Eye (tissue), 1 donor: ENCODE measurements around the gene MGLL.

Experiments used
- DNase-seq: peaks from one replicate; pipeline ENCODE4 v3.0.0-alpha.2; 2015

Gene MGLL

DNA sequence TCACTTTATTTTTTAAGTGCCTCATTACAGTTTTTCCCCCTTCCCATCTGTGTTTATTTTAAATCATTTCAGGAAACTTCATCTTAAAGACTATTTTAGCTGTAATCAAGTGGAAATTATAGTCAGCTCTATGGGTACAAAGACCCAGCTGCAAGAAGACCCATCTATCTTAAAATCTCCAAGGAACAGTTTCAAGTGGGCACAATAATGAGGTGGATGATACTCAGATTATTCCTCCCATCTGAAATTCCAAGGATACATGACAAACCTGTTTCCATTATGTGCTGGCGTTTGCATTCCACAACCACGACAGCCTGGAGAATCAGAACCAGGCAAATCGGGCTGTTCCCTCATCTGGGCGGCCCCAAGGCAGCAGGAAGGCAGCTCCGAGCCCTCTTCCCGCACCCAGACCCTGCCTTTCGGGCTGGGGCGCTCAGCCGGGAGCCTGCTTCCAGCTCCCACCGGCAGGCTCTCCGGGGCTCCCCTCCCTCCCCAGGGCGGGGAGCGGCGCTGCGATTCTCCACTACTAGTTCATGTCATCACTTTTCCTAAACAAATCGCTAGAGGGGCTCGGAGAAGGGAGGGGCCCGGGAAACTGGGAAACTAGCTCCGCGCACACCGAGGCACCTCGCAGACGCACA, at the start of gene MGLL:
Gene MGLL (minus strand): TSS at position 475 of the 641 bp plus-strand sequence. CDS start 197 bp downstream, at position 278.
- DNase-seq = no peak

DNA sequence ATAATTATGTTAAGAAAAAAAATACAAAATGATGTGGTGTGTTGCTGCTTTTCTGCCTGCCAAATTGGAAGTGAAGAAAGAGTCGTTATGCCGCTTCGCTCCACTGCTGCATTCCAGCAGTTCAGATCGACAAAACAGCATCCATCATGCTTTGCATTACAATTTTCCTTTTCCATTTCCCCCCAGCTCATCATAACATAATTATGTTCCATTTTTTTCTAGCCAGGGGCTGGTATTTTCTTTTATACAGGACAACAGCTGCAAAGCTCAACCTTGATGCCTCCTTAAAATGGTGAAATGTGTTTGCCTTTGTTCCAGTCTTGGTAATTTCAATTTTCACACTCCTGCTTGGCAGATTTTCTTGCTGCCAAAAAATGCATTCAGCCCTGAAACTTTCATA, 47.8 kb upstream of the MGLL start:
- DNase-seq = no peak

DNA sequence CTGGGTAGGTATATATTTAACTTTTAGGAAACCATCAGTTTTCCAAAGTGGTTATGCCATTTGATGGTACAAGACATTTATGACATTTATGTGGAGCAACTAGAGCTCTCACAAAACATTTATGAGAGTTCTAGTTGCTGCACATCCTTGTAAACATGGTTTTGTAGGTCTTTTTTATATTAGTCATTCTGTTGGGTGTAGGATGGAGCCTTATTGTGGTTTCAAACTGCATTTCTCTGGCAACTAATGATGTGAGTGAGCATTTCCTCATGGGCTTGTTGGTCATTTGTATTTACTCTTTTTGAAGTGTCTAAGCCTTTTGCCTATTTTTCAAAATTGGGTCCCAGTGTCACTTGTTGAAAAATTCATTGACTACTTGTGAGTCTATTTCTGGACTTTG, 45.7 kb upstream of the MGLL start:
- DNase-seq = no peak

DNA sequence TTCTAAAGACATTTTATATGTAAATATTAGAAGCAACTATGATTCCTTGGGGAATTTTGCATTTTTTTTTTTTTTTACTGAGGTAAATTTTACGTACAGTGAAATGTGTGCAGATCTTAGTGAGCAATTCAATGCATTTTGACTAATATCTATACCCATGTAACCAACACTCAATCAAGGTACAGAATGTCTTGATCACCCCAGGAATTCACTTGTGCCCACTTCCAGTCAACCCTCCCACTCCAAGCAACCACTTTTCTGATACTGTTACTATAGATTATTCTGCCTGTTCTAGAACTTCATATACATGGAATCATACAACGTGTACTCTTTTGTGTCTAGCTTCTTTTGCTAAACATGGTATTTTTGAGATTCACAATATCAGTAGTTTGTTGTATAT, 45.1 kb upstream of the MGLL start:
- DNase-seq = no peak

DNA sequence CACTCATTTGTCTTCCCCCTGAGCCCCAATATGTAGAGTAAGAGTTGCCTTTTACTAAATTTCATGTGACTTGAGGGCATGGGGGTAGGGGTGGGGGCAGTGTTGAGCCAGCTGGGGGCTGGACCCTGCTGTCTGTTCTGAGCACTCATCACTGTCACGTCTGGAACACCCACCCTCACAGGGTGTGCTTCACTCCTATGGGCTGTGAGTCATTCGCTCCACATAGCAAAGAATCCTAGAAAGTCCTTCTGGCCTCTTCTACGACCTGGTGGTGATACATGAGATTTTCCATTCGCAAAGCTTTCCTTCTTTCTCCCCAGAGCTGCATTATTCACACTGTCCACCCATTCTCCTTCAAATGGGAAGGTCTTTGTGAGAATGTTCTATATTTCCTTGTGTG, 43.6 kb upstream of the MGLL start:
- no peak for DNase-seq

DNA sequence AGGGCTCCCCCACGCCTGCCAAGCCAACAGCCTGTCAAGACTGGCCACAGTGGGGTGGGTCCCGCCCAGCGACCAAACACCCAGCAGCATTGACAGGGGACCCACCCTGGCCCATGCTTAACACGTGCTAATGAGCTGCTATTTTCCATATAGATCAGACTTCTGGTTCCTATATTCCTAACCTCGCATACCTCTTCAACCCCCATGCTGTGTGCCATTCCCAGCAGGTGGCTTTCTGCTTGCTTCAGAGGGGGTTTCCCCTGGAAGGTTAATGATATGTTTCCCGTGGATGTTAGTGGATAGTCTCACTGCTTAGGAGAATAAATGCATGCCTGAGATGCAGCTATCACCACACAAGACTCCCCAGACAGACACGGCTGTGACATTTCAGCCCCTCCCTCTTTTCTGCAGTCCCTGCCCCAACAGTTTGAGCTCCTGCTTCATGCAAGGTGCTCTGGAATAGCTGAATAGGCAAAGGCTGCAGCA, 37.9 kb upstream of the MGLL start:
- no peak for DNase-seq

GRCh38 chr3:127859730-127860129, 37.4 kb upstream of the MGLL start:
- no peak for DNase-seq

- no peak for DNase-seq
Measured at GRCh38 chr3:127858937-127859336, 36.6 kb upstream of the MGLL start.

DNA sequence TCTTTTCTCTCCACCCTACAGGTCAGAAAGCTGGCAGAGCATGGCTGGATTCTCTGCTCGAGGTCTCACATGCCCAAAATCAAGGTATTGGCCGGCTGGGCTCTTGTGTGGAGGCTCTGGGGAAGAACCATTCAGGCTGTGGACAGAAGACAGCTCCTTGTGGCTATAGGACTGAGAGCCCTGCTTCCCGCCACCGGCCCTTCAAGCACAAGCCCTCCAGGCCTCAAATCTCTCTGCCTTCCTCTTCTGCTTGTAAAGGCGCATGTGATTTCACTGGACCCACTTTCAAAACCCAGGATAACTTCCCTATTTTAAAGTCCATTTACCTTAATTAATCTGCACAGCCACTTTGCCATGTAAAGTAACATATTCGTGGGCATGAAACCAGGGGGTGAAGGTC, 36.2 kb upstream of the MGLL start:
- no peak for DNase-seq

- no peak for DNase-seq
Measured at GRCh38 chr3:127857333-127857732, 35.0 kb upstream of the MGLL start.

DNA sequence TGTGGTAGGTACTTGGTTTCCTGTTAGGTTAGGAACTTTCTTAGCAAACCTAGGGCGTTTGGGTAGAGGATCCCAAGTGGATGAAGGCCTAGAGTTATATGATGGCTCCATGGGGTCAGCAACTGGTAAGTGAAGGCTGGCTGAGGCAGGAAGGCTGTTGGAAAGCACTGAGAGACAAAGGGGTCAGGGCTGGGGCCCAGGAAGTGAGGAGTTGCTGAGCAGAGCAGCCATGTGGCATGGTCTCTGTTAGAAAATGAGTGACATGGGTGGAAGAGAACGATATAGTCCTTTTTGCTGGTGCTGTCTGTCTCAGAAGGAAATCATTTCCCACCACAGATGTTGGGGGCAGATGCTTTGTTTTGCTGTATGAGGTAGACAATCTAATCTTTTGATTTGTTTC, 34.5 kb upstream of the MGLL start:
- no peak for DNase-seq

DNA sequence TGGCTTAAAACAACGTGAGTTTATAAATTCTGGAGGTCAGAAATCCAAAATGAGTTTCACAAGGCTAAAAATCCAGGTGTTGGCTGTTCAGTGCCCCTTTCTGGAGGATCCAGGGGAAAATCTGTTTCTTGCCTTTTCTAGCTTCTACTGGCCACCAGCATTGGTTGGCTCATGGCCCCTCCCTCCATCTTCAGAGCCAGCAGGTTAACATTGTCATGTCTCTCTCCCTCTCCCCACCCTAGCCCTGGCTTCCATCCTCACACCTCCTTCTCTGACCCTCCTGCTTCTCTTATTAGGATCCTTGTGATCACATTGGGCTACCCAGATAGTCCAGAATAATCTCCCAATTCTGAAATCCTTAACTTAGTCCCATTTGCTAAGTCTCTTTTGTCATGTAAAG, 32.9 kb upstream of the MGLL start:
- no peak for DNase-seq

DNA sequence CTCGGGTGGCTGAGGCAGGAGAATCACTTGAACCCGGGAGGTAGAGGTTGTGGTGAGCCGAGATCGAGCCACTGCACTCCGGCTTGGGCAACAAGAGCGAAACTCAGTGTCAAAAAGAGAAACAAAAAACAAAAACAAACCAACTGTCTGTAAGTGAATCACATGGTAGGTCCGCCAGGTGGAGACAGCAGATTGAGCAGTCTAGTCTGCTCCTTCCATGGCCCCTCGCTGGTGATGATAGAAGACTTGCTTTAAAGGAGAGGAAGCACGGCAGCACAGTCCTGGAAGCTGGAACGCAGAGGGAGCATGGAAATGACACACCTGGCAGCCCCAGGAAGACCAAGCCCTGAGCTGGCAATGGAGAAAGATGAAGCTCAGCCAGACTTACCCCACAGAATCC, 31.4 kb upstream of the MGLL start:
- DNase-seq = no peak

DNA sequence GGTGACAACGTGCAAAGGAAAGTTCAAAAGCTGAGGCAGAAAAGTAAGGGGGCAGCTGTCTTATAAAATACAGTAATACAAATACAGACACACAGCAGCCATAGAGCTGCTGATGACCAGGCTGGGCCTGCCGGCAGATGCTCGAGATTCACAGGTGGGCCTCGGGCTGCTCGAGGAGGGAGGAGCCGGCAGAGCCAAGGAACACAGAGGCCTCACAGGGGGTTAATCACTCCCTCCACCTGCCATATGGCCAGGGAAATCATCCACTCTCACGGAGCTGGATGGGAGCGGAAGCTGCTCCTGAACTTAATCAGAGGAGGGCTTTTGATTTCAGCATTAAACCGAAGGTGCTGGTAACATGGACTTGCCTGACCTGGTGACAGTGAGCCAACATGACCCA, 29.6 kb upstream of the MGLL start:
- DNase-seq = peak; percentile 57

GRCh38 chr3:127849368-127849767, 27.1 kb upstream of the MGLL start:
- DNase-seq = peak; percentile 87

GRCh38 chr3:127848131-127849129, 26.1 kb upstream of the MGLL start:
- peak; percentile 66 for DNase-seq

- DNase-seq = no peak
Measured at GRCh38 chr3:127847236-127847720, 25.0 kb upstream of the MGLL start.

DNA sequence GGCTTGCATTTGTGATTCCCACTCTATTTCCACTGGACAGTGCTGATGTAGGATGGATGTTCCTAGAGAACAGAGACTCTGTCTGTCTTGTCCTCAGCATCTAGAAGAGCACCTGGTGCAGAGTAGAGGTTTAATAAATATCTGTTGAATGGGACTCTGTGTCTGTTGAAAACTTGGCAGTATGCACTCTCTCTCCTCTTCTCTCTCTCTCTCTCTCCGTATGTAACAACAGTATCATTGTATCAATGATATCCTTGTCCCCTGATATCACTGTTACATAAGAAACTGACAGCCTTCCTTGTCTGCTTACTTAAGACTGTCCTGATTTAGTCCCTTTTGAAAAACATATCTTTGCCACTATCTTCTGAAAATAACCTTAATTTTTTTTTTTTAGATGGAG, 24.3 kb upstream of the MGLL start:
- DNase-seq = no peak

DNA sequence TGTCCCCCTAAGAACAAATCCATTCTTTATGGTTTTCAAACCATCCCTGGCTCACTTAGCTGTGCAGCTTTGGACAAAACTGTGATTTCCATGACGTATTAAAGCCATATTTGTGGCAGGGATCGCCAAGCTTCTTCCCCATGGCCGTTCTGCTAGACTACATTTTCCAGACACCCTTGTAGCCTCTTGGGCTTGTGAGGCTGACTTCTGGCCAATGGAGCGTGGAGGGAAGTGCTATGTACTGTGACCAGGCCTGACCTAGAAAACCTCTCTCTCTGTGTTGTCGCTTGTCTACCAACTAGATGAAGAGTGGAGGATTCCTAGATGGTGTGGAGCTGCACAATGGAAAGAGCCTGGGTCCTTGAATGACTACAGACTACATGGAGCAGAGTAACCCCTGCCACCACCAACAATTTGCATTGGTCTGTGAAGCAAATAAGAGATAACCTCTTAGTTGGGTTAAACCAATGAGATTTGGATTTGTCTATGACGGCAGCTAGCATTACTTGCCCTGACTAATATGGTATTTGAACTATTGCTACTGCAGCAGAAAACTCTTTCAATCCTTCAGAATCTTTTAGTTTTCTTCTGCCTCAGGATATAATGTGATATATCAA, 22.1 kb upstream of the MGLL start:
- DNase-seq = no peak

GRCh38 chr3:127840671-127841070, 18.4 kb upstream of the MGLL start:
- DNase-seq = no peak

DNA sequence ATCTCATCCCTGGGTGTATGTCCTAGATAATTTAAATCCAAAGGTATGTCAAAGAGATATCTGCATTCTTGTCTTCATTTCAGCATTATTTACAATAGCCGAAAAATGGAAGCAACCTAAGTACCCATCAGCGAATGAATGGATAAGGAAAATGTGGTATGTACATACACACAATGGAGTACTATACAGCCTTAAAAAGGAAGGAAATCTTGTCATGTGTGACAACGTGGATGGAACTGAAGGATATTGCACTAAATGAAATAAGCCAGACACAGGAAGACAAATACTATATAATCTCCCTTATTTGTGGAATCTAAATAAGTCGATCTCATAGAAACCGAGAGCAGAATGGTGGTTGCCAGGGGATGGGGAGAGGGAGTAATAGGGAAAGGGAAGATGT, 16.8 kb upstream of the MGLL start:
- DNase-seq = no peak

GRCh38 chr3:127835993-127836882, 13.9 kb upstream of the MGLL start:
- no peak for DNase-seq
